ENCODE measurements around the gene PKP4.
"Not testable (repeated sequence)": the region's sequence is repeated elsewhere in the genome, so short reads cannot be mapped to it uniquely, and the experiment has no call there.

The PKP4 gene

GRCh38 chr2:158464426-158465281, 7.9 kb downstream of the PKP4 start:
- DNase-seq (ENCODE audit: low read depth): no peak

GRCh38 chr2:158467248-158467647, 10.5 kb downstream of the PKP4 start:
- no peak for DNase-seq (ENCODE audit: low read depth)

GRCh38 chr2:158472829-158473228, 16.1 kb downstream of the PKP4 start:
- not testable (repeated sequence) for DNase-seq (ENCODE audit: low read depth)

GRCh38 chr2:158473300-158473699, 16.5 kb downstream of the PKP4 start:
- not testable (repeated sequence) for DNase-seq (ENCODE audit: low read depth)

GRCh38 chr2:158473719-158474392, 17.1 kb downstream of the PKP4 start:
- no peak for DNase-seq (ENCODE audit: low read depth)

GRCh38 chr2:158474526-158475011, 17.8 kb downstream of the PKP4 start:
- DNase-seq (ENCODE audit: low read depth): not testable (repeated sequence)

- no peak for DNase-seq (ENCODE audit: low read depth)
These were observed 20.4 kb downstream of the PKP4 start for GRCh38 chr2:158477202-158477601.

- no peak for DNase-seq (ENCODE audit: low read depth)
These were observed 21.5 kb downstream of the PKP4 start for GRCh38 chr2:158478237-158478636.

GRCh38 chr2:158478816-158479215, 22.1 kb downstream of the PKP4 start:
- DNase-seq (ENCODE audit: low read depth): no peak

- no peak for DNase-seq (ENCODE audit: low read depth)
These were observed 24.4 kb downstream of the PKP4 start for GRCh38 chr2:158481116-158481515.

GRCh38 chr2:158482594-158482993, 25.8 kb downstream of the PKP4 start:
- DNase-seq (ENCODE audit: low read depth): no peak

- DNase-seq (ENCODE audit: low read depth): no peak
These were observed 28.3 kb downstream of the PKP4 start for GRCh38 chr2:158484892-158485556.

GRCh38 chr2:158486150-158486969, 29.6 kb downstream of the PKP4 start:
- DNase-seq (ENCODE audit: low read depth): no peak

GRCh38 chr2:158486970-158487325, 30.2 kb downstream of the PKP4 start:
- DNase-seq (ENCODE audit: low read depth): no peak

- DNase-seq (ENCODE audit: low read depth): no peak
These were observed 30.7 kb downstream of the PKP4 start for GRCh38 chr2:158487419-158487818.

- no peak for DNase-seq (ENCODE audit: low read depth)
These were observed 31.9 kb downstream of the PKP4 start for GRCh38 chr2:158488442-158489216.

- DNase-seq (ENCODE audit: low read depth): no peak
These were observed 32.8 kb downstream of the PKP4 start for GRCh38 chr2:158489366-158490112.

- DNase-seq (ENCODE audit: low read depth): no peak
These were observed 34.3 kb downstream of the PKP4 start for GRCh38 chr2:158491072-158491471.

- no peak for DNase-seq (ENCODE audit: low read depth)
These were observed 36.7 kb downstream of the PKP4 start for GRCh38 chr2:158493458-158493857.

GRCh38 chr2:158495175-158495574, 38.4 kb downstream of the PKP4 start:
- DNase-seq (ENCODE audit: low read depth): no peak
